GM23338 (cell line): ENCODE data around the gene AREL1.

Experiments used
- CREB1 ChIP-seq: fragments of 250-450 bp; sonication (Bioruptor Pico); IDR thresholded peaks from 2 replicates; pipeline ENCODE4 v1.5.0; 2020; ENCODE audit warnings: low read depth, mild to moderate bottlenecking, moderate library complexity
- EZH2 ChIP-seq: fragments of 200-600 bp; sonication (generic); IDR thresholded peaks from one replicate; pipeline ENCODE4 v1.8.0; 2017; ENCODE audit warnings: antibody characterized with exemption, mild to moderate bottlenecking, low read depth; ENCODE audit not compliant: unreplicated experiment
- EZH2phosphoT487 ChIP-seq: fragments of 200-600 bp; sonication (generic); IDR thresholded peaks from one replicate; pipeline ENCODE4 v1.8.1; 2018; ENCODE audit warnings: antibody characterized with exemption; ENCODE audit not compliant: unreplicated experiment
- JUNB ChIP-seq: IDR thresholded peaks from one replicate; pipeline ENCODE4 v1.6.1; 2016; ENCODE audit warnings: antibody characterized with exemption; ENCODE audit not compliant: unreplicated experiment
- POLR2AphosphoS5 ChIP-seq: IDR thresholded peaks from 2 replicates; pipeline ENCODE4 v1.6.1; 2016; ENCODE audit warnings: antibody characterized with exemption, low read depth
- TF ChIP-seq, protein P1 (sequence below), 2 experiments: fragments of 200-600 bp in 1 of 2; sonication (generic) in 1 of 2; conservative IDR thresholded peaks; 2 replicates each; pipeline versions ENCODE4 v1.5.1 to v1.6.1; 2016 to 2017; ENCODE audit warnings: antibody characterized with exemption in 2 of 2, low read depth in 2 of 2, mild to moderate bottlenecking in 2 of 2, moderate library complexity in 1 of 2
- TF ChIP-seq, protein P2 (sequence below): IDR thresholded peaks from one replicate; pipeline ENCODE4 v1.6.1; 2018; ENCODE audit warnings: antibody characterized with exemption; ENCODE audit not compliant: unreplicated experiment

DNA sequence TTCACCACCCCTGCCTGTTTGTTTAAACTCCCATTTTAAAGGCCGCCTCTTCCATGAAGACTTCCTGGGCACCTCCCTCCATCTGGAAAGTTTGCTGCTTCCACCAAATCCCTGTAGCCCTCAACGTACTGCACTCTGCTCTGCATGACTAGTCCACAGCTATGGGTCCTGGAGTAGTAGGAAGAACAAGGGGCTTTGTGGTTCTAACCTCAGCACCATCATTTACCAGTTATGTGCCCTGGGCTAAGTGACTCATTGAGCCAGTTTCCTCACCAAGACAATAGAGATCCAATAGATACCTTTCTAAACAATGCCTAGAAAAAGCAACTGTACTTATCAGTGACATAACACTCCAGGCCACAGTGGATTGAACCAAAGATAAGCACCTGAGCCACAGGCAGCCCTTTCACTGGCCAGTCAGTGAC, 92.4 kb downstream of the AREL1 start:
- TF ChIP-seq, protein P1, sequence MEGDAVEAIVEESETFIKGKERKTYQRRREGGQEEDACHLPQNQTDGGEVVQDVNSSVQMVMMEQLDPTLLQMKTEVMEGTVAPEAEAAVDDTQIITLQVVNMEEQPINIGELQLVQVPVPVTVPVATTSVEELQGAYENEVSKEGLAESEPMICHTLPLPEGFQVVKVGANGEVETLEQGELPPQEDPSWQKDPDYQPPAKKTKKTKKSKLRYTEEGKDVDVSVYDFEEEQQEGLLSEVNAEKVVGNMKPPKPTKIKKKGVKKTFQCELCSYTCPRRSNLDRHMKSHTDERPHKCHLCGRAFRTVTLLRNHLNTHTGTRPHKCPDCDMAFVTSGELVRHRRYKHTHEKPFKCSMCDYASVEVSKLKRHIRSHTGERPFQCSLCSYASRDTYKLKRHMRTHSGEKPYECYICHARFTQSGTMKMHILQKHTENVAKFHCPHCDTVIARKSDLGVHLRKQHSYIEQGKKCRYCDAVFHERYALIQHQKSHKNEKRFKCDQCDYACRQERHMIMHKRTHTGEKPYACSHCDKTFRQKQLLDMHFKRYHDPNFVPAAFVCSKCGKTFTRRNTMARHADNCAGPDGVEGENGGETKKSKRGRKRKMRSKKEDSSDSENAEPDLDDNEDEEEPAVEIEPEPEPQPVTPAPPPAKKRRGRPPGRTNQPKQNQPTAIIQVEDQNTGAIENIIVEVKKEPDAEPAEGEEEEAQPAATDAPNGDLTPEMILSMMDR (conservative IDR thresholded peaks at IDR 0.05; ENCODE audit: low read depth in 2 of 2), result no peak
- no peak for TF ChIP-seq POLR2AphosphoS5
- no peak for TF ChIP-seq EZH2
- TF ChIP-seq EZH2phosphoT487, result no peak
- TF ChIP-seq, protein P2, sequence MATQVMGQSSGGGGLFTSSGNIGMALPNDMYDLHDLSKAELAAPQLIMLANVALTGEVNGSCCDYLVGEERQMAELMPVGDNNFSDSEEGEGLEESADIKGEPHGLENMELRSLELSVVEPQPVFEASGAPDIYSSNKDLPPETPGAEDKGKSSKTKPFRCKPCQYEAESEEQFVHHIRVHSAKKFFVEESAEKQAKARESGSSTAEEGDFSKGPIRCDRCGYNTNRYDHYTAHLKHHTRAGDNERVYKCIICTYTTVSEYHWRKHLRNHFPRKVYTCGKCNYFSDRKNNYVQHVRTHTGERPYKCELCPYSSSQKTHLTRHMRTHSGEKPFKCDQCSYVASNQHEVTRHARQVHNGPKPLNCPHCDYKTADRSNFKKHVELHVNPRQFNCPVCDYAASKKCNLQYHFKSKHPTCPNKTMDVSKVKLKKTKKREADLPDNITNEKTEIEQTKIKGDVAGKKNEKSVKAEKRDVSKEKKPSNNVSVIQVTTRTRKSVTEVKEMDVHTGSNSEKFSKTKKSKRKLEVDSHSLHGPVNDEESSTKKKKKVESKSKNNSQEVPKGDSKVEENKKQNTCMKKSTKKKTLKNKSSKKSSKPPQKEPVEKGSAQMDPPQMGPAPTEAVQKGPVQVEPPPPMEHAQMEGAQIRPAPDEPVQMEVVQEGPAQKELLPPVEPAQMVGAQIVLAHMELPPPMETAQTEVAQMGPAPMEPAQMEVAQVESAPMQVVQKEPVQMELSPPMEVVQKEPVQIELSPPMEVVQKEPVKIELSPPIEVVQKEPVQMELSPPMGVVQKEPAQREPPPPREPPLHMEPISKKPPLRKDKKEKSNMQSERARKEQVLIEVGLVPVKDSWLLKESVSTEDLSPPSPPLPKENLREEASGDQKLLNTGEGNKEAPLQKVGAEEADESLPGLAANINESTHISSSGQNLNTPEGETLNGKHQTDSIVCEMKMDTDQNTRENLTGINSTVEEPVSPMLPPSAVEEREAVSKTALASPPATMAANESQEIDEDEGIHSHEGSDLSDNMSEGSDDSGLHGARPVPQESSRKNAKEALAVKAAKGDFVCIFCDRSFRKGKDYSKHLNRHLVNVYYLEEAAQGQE, result no peak
- TF ChIP-seq JUNB, result no peak
- no peak for TF ChIP-seq CREB1 (CRISPR knock-in tag)
